Measurements from ENCODE around the gene F2R. TPM values are rescaled to one million over a fixed set of nuclear protein-coding genes. Genes with fewer than 3 reads are reported as not detected.

Gene F2R
- total and polyA plus RNA-seq, 2 experiments from 2014 or later: 15.0 to 26.0 TPM

GRCh38 chr5:76744632-76745031 is 28.7 kb downstream of the F2R start:
- H2AFZ ChIP-seq: no peak overlapping the region
- no peak overlapping the region for H3K27ac ChIP-seq (ENCODE audit: low read depth)
- no peaks in the 10 kb centered on the region for H3K36me3 ChIP-seq (ENCODE audit: insufficient read depth)
- no peak overlapping the region for H3K4me3 ChIP-seq
- H3K9me2 ChIP-seq (ENCODE audit: insufficient read depth): no peaks in the 10 kb centered on the region; the same call in 1 of the 2 replicates
- Mint-ChIP-seq H3K4me3 (no peak overlapping the region), H3K9me3 (no peaks in the 10 kb centered on the region), H3K27me3 (ENCODE audit: insufficient read depth, low read depth, poor library complexity) (peaks cover 2% of the 10 kb centered on the region), H3K27ac (no peak overlapping the region), H3K4me1 (peaks cover 7% of the 10 kb centered on the region; the same call in 2 of the 3 replicates), H3K36me3 (ENCODE audit: low read depth) (no peaks in the 10 kb centered on the region)
- H3K27me3 ChIP-seq (ENCODE audit: insufficient read depth): no peaks in the 10 kb centered on the region
- ATAC-seq (no peak), DNase-seq (ENCODE audit: low spot score) (no peak)
- H3K4me1 ChIP-seq (ENCODE audit: insufficient read depth): no peaks in the 10 kb centered on the region
- H3F3A ChIP-seq (replicated peaks; ENCODE audit: low read depth): no peaks in the 10 kb centered on the region
- TF ChIP-seq CREB1 (CRISPR knock-in tag; IDR thresholded peaks at IDR 0.05; ENCODE audit: low read depth) (no peak), REST (IDR thresholded peaks at IDR 0.05; ENCODE audit: unreplicated experiment) (no peak), STAT1 (IDR thresholded peaks at IDR 0.05; ENCODE audit: unreplicated experiment) (no peak), ZNF114 (CRISPR knock-in tag; IDR thresholded peaks at IDR 0.05) (no peak), ZNF462 (CRISPR knock-in tag; IDR thresholded peaks at IDR 0.05) (no peak), ETS1 (IDR thresholded peaks at IDR 0.05) (no peak)
- H3K4me2 ChIP-seq: no peak overlapping the region
- H3K79me2 ChIP-seq (replicated peaks; ENCODE audit: insufficient read depth): no peaks in the 10 kb centered on the region
- no peaks in the 10 kb centered on the region for H4K20me1 ChIP-seq (replicated peaks; ENCODE audit: insufficient read depth)
